Spleen (tissue), 7 donors: ENCODE data around the gene SYCP2.

Experiments used
- POLR2AphosphoS5 ChIP-seq, 3 donors: sonication (generic); formaldehyde crosslinking; IDR thresholded peaks; one replicate each; pipeline ENCODE4 v1.5.1; 2017; ENCODE audit warnings: antibody characterized with exemption in 3 of 3
- TF ChIP-seq, protein P1 (sequence below), 11 experiments: fragments of 200-600 bp in 7 of 11; fragments of 450-650 bp in 4 of 11; sonication (generic) in 4 of 11; IDR thresholded peaks in 8 of 11; conservative IDR thresholded peaks in 3 of 11; 1 replicate in 7 of 11; 2 replicates in 4 of 11; pipeline versions ENCODE4 v1.4.0 to v1.8.0; 2016 to 2021; ENCODE audit warnings: antibody characterized with exemption in 11 of 11, inconsistent platforms in 4 of 11, mild to moderate bottlenecking in 1 of 11
- donor health status: DM: no; HTN: no; CAD: no; lungs with moderate emphysema.
- donor health status: DM: no; HTN: no; CAD: no.
- donor health status: DM: no; HTN: no; CAD: no.

DNA sequence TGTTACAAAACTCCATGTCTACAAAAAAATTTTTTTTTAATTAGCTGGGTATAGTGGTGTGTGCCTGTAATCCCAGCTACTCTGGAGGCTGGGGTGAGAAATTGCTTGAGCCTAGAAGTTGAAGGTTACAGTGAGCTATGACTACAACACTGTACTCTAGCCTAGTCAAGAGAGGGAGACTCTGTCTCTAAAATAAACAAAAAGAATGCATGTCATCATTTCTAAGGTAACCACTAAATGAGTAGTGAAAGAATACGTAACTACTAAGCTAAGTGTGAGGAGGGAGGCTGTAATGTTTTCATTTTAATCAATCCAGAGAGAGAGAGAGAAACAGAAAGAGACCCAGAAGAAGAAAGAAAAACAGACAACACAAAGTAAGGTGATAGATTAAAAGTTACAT, 9.9 kb downstream of the SYCP2 start:
- TF ChIP-seq, protein P1, sequence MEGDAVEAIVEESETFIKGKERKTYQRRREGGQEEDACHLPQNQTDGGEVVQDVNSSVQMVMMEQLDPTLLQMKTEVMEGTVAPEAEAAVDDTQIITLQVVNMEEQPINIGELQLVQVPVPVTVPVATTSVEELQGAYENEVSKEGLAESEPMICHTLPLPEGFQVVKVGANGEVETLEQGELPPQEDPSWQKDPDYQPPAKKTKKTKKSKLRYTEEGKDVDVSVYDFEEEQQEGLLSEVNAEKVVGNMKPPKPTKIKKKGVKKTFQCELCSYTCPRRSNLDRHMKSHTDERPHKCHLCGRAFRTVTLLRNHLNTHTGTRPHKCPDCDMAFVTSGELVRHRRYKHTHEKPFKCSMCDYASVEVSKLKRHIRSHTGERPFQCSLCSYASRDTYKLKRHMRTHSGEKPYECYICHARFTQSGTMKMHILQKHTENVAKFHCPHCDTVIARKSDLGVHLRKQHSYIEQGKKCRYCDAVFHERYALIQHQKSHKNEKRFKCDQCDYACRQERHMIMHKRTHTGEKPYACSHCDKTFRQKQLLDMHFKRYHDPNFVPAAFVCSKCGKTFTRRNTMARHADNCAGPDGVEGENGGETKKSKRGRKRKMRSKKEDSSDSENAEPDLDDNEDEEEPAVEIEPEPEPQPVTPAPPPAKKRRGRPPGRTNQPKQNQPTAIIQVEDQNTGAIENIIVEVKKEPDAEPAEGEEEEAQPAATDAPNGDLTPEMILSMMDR (IDR thresholded peaks at IDR 0.05 in 8 of 11, conservative IDR thresholded peaks at IDR 0.05 in 3 of 11), result no peak
- no peak for TF ChIP-seq POLR2AphosphoS5 (IDR thresholded peaks at IDR 0.05)
